GM18502 (cell line): Measurements from ENCODE around the gene SLIT3.

ENCODE experiments used
- ATAC-seq: cut with Tn5 transposase; IDR thresholded peaks from one replicate; pipeline ENCODE4 v1.9.1; 2021; ENCODE audit warnings: mild to moderate bottlenecking; ENCODE audit not compliant: unreplicated experiment, poor library complexity

The SLIT3 gene

GRCh38 chr5:168858371-168858770 lies 442.6 kb downstream of the SLIT3 start:
- ATAC-seq = no peak

GRCh38 chr5:168853972-168854371 lies 447.0 kb downstream of the SLIT3 start:
- ATAC-seq = no peak

GRCh38 chr5:168852329-168852728 lies 448.6 kb downstream of the SLIT3 start:
- ATAC-seq = peak; percentile 15

- peak; percentile 94 for ATAC-seq
These were observed 449.0 kb downstream of the SLIT3 start for GRCh38 chr5:168851902-168852321.

GRCh38 chr5:168850683-168851082 lies 450.3 kb downstream of the SLIT3 start:
- ATAC-seq = no peak

- ATAC-seq = no peak
These were observed 452.4 kb downstream of the SLIT3 start for GRCh38 chr5:168848569-168848968.

- ATAC-seq = no peak
These were observed 453.3 kb downstream of the SLIT3 start for GRCh38 chr5:168847511-168848073.

GRCh38 chr5:168844922-168845296 lies 456.0 kb downstream of the SLIT3 start:
- no peak for ATAC-seq

GRCh38 chr5:168844016-168844921 lies 456.7 kb downstream of the SLIT3 start:
- no peak for ATAC-seq

- no peak for ATAC-seq
These were observed 457.5 kb downstream of the SLIT3 start for GRCh38 chr5:168843277-168844015.

GRCh38 chr5:168842571-168843205 lies 458.3 kb downstream of the SLIT3 start:
- no peak for ATAC-seq

GRCh38 chr5:168837852-168838251 lies 463.1 kb downstream of the SLIT3 start:
- ATAC-seq = no peak

- no peak for ATAC-seq
These were observed 464.2 kb downstream of the SLIT3 start for GRCh38 chr5:168836603-168837231.

- ATAC-seq = no peak
These were observed 467.0 kb downstream of the SLIT3 start for GRCh38 chr5:168833936-168834335.

- no peak for ATAC-seq
These were observed 467.6 kb downstream of the SLIT3 start for GRCh38 chr5:168833383-168833782.

- ATAC-seq = no peak
These were observed 468.6 kb downstream of the SLIT3 start for GRCh38 chr5:168832308-168832707.

GRCh38 chr5:168831383-168831782 lies 469.6 kb downstream of the SLIT3 start:
- no peak for ATAC-seq

GRCh38 chr5:168830833-168831232 lies 470.1 kb downstream of the SLIT3 start:
- ATAC-seq = no peak

- ATAC-seq = no peak
These were observed 471.0 kb downstream of the SLIT3 start for GRCh38 chr5:168829922-168830417.

- no peak for ATAC-seq
These were observed 471.9 kb downstream of the SLIT3 start for GRCh38 chr5:168829044-168829443.
